Left ventricle myocardium inferior (tissue), 1 donor: Measurements from ENCODE around the gene DGKQ. TPM values are rescaled to one million over a fixed set of nuclear protein-coding genes. Genes with fewer than 3 reads are reported as not detected.

Source experiments
- DNase-seq: peaks from one replicate; pipeline ENCODE4 v3.0.0-alpha.2; 2020
- H3K27ac ChIP-seq: fragments of 200-600 bp; replicated peaks from 2 replicates; pipeline ENCODE4 v1.8.0; 2021
- H3K27me3 ChIP-seq: fragments of 200-600 bp; 2 replicates; pipeline ENCODE4 v1.8.0; 2021; ENCODE audit warnings: low read depth
- H3K36me3 ChIP-seq: fragments of 200-600 bp; 2 replicates; pipeline ENCODE4 v1.8.0; 2021
- H3K4me1 ChIP-seq: fragments of 200-600 bp; 2 replicates; pipeline ENCODE4 v1.8.0; 2021
- H3K4me3 ChIP-seq: fragments of 200-600 bp; 2 replicates; pipeline ENCODE4 v1.8.0; 2021; ENCODE audit warnings: mild to moderate bottlenecking, moderate library complexity
- H3K9me3 ChIP-seq: fragments of 200-600 bp; replicated peaks from 2 replicates; pipeline ENCODE4 v1.8.0; 2021
- CTCF ChIP-seq: fragments of 200-600 bp; IDR thresholded peaks from 2 replicates; pipeline ENCODE4 v1.8.0; 2021; ENCODE audit warnings: antibody characterized with exemption, mild to moderate bottlenecking, borderline replicate concordance
- intact Hi-C: fragments of 100-400 bp; cut with micrococcal nuclease; formaldehyde crosslinking; loops from one replicate; pipeline ENCODE4 v1.11.0; 2022
- total RNA-seq: library from RNA; stranded (reverse); fragmentation: NEBNext Ultra II Directional; extraction: Animal tissue kit (Norgen Biotek cat#: 25700); gene quantifications from one replicate; pipeline ENCODE4 v1.2.1, GENCODE V29; 2021
- donor health status: DM: no; HTN: yes; CAD: no; lungs with severe emphysema.

DGKQ gene
- total RNA-seq, 1 donor from 2014 or later = 3.5 TPM

DNA sequence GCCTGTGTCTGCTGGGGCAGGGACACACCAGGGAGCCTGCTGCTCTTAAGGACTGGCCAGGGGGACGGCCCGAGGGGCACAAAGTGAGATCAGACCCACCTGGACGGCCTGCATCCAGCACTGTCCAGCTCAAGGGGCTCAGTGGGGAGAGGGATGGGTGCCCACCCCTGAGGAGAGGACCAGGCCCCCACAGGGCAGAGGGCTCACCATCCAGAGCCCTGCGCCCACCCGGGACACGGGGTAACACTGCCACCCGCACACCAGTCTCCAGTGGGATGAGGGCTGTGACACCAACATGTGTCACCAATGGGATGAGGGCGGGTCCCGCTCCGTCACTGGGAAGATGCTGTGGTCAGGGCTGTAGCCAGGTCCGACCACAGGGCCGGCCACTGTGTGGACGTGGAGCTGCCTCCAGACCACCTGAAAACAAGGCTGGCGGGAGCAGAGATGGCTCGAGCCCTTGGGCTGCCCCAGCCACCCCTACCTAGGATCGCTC is 13.2 kb downstream of the DGKQ start:
- no peak for DNase-seq
- Histone ChIP-seq H3K36me3 (peaks cover 40% of the 10 kb centered on the region), H3K9me3 (no peaks in the 10 kb centered on the region), H3K27me3 (no peaks in the 10 kb centered on the region), H3K27ac (no peak overlapping the region), H3K4me1 (no peaks in the 10 kb centered on the region), H3K4me3 (no peak overlapping the region)
- intact Hi-C loops = no loop called here
- no peak for TF ChIP-seq CTCF

DNA sequence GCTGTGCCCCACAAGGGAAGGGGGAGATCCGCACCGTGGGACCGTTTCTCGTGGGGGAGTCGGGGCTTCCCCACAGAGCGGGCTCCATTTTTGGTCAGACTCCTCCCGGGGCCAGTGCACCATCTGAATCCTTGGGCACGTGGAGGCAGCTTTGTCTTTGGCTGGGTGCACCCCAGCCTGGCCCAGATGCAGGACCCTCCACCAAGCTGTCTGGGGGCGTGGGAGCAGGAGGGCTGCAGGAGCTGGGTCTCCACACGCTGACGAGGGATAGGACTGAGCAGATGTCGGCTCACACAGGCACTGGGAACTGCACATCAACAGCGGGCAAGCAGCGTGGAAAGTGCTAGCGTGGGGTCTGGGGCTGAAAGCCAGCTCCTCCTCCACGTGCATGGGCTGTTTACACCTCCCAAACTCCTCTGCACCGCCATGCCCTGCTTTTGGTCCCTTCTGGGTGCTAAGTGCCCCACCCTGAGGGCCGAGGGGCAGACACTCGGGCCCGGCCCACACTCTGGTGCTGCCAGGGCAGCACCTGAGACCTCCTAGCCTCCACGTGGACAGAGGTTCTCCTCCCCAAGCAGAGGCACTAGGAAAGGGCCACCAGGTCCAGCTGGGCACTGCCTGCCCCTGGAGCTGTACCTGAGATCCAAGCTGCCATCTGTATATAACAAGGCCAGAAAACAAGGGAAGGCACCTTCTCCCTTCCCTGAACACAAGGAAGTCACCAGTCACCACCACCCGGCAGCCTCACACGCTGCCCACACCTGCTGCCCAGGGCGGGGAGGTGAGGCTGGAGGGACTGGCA is 13.8 kb downstream of the DGKQ start:
- no peaks in the 10 kb centered on the region for H3K27me3 ChIP-seq
- no peak for TF ChIP-seq CTCF
- no peaks in the 10 kb centered on the region for H3K9me3 ChIP-seq
- H3K4me3 ChIP-seq = no peak overlapping the region
- no peak for DNase-seq
- H3K36me3 ChIP-seq = peaks cover 42% of the 10 kb centered on the region
- H3K27ac ChIP-seq = no peak overlapping the region
- H3K4me1 ChIP-seq = no peaks in the 10 kb centered on the region
- intact Hi-C loops = no loop called here

DNA sequence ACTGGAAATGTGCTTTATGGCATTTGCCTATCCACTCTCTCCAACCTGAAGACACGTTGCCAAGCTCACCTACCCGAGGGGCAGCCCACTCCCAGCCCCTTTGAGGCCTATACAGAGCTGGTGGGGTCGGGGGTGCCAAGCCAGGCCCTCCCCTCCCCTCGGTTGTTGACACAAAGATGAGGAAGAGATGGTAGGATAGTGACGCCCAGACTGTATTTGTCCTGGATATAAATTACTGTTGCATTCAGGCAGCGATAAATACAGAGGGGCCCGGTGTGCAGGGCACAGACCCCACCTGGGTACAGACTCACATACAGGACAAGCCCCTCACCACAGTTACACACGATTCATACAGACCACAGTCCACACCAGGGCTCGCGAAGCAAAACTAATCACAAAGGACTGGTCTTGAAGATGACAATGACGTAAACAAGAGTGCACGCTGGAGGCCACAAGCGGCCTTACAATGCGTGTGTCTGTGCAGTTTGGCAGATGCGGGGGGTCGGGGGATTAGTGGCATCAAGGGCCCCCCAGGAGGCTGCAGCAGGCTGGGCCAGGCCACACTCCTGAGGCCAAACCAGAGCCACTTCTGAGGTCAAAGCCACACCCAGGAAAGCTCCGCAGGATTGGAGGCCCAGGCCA is 14.6 kb downstream of the DGKQ start:
- H3K9me3 ChIP-seq = no peaks in the 10 kb centered on the region
- H3K27me3 ChIP-seq = no peaks in the 10 kb centered on the region
- H3K27ac ChIP-seq = no peak overlapping the region
- no peak for DNase-seq
- intact Hi-C loops = no loop called here
- no peak for TF ChIP-seq CTCF
- H3K36me3 ChIP-seq = peaks cover 49% of the 10 kb centered on the region
- no peaks in the 10 kb centered on the region for H3K4me1 ChIP-seq
- no peak overlapping the region for H3K4me3 ChIP-seq

DNA sequence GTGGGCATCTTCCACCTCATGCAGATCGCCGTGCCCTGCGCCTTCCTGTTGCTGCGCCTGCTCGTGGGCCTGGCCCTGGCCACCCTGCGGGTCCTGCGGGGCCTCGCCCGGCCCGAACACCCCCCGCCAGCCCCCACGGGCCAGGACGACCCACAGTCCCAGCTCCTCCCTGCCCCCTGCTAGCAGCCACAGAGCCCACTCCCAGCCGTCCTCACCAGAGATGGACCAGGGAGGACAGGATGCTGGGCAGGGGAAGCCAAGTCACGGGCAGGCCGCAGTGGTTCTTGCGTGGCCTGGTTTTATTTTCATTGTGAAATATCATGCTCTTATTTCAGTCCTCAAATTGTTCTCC is 15.1 kb downstream of the DGKQ start:
- peaks cover 54% of the 10 kb centered on the region for H3K36me3 ChIP-seq
- no peak overlapping the region for H3K27ac ChIP-seq
- no peak for TF ChIP-seq CTCF
- H3K4me3 ChIP-seq = no peak overlapping the region
- no peak for DNase-seq
- no peaks in the 10 kb centered on the region for H3K9me3 ChIP-seq
- H3K4me1 ChIP-seq = no peaks in the 10 kb centered on the region
- intact Hi-C loops = no loop called here
- H3K27me3 ChIP-seq = no peaks in the 10 kb centered on the region

DNA sequence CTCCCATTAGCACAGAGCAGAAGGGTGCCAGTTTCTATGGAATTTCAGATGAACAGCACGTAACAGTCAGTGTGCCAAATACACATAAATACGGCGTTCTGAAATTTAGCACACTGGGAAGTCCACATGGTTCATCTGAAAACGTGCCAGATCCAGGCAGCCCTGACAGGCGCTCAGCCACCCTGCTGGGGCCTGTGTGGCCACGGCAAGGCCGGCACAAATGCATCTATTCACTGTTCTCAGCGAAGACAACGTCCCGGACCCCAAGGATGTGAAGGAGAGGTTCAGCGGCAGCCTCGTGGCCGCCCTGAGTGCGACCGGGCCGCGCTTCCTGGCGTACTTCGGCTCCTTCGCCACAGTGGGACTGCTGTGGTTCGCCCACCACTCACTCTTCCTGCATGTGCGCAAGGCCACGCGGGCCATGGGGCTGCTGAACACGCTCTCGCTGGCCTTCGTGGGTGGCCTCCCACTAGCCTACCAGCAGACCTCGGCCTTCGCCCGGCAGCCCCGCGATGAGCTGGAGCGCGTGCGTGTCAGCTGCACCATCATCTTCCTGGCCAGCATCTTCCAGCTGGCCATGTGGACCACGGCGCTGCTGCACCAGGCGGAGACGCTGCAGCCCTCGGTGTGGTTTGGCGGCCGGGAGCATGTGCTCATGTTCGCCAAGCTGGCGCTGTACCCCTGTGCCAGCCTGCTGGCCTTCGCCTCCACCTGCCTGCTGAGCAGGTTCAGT is 15.6 kb downstream of the DGKQ start:
- no peaks in the 10 kb centered on the region for H3K4me1 ChIP-seq
- H3K27ac ChIP-seq = no peak overlapping the region
- intact Hi-C loops = no loop called here
- TF ChIP-seq CTCF = no peak
- no peaks in the 10 kb centered on the region for H3K27me3 ChIP-seq
- H3K4me3 ChIP-seq = no peak overlapping the region
- no peaks in the 10 kb centered on the region for H3K9me3 ChIP-seq
- peaks cover 54% of the 10 kb centered on the region for H3K36me3 ChIP-seq
- no peak for DNase-seq
